ENCODE measurements around the gene RASSF4.

RASSF4 gene

DNA sequence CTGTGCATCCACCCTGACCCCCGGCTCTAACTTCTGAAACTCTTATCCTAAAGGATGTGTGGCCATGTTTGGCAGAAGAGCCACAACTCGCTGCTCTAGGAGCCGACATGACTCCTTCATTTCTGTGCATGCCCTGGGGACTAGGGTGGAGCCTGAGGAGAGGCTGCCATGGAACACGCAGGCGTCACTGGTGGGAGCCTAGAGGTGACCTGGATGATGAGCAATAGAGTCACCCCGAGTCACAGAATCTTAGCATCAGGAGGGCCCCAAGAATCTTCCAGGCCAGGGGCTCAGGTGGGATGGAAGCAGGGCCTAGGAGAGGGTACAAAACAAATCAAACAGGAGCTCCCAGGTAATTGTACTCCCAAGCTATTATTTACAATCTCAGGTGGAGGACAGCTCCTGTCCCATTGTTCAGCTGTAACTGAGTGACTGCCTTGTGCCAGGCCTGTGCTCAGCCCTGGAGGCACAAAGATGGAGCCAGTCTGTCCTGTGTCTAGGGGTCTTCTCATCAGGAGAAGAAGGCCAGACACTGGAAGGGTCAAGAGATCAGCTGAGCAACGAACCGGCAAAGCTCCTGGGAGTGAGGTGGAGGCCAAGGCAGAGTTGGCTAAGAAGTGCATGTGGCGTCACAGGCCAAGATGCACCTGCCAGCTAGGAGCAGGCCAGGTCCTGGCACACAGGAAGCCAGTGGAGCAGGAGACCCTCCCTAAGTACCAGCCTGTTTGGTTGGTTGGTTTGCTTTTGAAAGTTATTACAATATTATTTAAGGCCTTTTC lies 35.3 kb downstream of the RASSF4 start:
- TF ChIP-seq, protein P1, sequence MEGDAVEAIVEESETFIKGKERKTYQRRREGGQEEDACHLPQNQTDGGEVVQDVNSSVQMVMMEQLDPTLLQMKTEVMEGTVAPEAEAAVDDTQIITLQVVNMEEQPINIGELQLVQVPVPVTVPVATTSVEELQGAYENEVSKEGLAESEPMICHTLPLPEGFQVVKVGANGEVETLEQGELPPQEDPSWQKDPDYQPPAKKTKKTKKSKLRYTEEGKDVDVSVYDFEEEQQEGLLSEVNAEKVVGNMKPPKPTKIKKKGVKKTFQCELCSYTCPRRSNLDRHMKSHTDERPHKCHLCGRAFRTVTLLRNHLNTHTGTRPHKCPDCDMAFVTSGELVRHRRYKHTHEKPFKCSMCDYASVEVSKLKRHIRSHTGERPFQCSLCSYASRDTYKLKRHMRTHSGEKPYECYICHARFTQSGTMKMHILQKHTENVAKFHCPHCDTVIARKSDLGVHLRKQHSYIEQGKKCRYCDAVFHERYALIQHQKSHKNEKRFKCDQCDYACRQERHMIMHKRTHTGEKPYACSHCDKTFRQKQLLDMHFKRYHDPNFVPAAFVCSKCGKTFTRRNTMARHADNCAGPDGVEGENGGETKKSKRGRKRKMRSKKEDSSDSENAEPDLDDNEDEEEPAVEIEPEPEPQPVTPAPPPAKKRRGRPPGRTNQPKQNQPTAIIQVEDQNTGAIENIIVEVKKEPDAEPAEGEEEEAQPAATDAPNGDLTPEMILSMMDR (IDR thresholded peaks at IDR 0.05; ENCODE audit: low read depth, low read length, missing control alignments) = no peak
- H3K27me3 ChIP-seq (replicated peaks) = no peaks in the 10 kb centered on the region
- in situ Hi-C loops (cut with HindIII; ENCODE audit: low pct_ligation_motif_present, low sequenced_read_pairs) = no loop called here
- H3K36me3 ChIP-seq (replicated peaks) = no peaks in the 10 kb centered on the region
- no peak for DNase-seq
- H3K27ac ChIP-seq = no peak overlapping the region
- H3K4me3 ChIP-seq (ENCODE audit: low read depth, low read length) = no peak overlapping the region

DNA sequence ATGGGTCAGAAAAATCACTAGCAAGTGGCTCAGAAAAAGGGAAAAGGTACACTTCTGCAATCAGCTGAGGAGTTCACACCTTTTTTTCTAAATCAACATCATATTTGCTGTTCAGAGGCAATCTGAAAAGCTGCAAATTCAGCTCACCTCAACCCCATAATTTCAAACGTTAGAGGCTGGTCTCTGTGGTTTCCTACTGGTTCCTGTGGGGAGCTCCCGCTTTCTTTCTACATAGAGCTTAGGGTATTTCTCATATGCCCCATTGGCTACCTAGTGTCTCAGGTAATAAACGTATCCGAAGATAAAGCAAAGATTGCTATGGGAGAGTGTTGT lies 35.9 kb downstream of the RASSF4 start:
- H3K4me3 ChIP-seq (ENCODE audit: low read depth, low read length) = no peak overlapping the region
- in situ Hi-C loops (cut with HindIII; ENCODE audit: low pct_ligation_motif_present, low sequenced_read_pairs) = no loop called here
- no peak for DNase-seq
- H3K36me3 ChIP-seq (replicated peaks) = no peaks in the 10 kb centered on the region
- H3K27ac ChIP-seq = peak overlapping the region; percentile 34
- TF ChIP-seq, protein P1 (IDR thresholded peaks at IDR 0.05; ENCODE audit: low read depth, low read length, missing control alignments) = no peak
- no peaks in the 10 kb centered on the region for H3K27me3 ChIP-seq (replicated peaks)

DNA sequence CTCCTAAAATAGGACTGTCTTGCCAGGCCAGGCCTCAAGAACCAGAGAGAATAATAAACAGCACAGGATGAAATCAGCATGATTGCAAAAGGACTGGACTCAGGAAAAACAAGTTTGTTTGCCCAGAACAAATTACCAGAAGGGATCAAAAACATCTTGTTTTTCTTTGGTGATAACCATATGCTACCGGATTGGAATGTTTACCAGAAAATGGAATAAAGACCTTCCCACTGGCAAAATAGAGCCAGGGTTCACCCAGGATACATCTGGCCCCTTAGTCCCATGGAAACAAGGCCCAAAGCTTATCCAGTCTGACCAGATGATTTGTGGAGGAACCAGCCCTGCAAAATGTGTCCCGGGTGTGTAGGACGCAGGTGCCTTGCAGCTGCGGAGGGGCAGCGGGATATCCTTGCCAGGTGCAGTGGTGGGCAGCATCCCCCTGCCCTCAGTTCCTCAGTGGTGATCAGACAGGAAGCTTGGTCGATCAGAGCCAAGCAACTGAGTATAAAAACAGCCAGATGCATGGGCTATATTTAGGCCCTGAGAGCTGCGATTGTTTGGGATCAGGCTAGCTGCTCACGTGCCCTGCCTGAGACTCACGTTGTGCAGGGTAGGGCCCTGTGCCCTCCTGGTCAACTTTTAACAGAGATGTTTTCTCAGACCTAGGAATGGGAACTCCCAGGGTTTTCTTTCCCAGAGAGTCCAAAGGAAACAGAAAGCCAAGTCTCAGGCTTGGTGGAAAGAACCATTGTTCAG lies 36.5 kb downstream of the RASSF4 start:
- no peaks in the 10 kb centered on the region for H3K36me3 ChIP-seq (replicated peaks)
- TF ChIP-seq, protein P1 (IDR thresholded peaks at IDR 0.05; ENCODE audit: low read depth, low read length, missing control alignments) = no peak
- H3K27me3 ChIP-seq (replicated peaks) = no peaks in the 10 kb centered on the region
- in situ Hi-C loops (cut with HindIII; ENCODE audit: low pct_ligation_motif_present, low sequenced_read_pairs) = no loop called here
- DNase-seq = peak; percentile 32
- H3K4me3 ChIP-seq (ENCODE audit: low read depth, low read length) = no peak overlapping the region
- peak overlapping the region; percentile 34 for H3K27ac ChIP-seq

DNA sequence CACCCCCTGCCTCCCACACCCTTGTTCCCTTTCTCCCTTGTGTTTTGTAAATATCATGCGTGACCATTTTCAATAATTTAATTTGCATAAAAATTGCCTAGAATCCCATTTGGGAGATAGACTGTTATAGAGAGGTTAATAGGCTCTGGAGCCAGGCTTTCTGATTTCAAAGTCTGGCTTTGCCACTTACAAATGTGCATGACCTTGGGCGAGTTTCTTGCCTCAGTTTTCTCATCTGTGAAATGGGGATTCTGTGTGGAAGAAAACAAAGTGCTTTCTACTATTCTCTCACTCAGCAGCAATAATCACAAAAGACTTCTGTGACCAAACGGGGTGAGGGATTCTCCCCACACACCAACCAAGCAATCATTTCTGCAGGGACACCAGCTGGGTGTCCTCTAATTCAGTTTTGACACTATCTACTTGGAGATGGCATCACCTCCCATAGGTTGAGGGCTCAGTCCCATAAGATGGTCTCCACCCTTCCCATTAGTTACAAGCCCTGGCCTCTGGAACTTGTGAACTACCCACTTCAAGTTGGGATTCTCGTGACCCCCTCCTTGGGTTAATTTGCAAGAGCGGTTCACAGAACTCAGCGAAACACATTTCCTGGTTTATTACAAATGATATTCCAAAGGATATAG lies 37.6 kb downstream of the RASSF4 start:
- TF ChIP-seq, protein P1 (IDR thresholded peaks at IDR 0.05; ENCODE audit: low read depth, low read length, missing control alignments) = no peak
- no peak overlapping the region for H3K27ac ChIP-seq
- DNase-seq = no peak
- in situ Hi-C loops (cut with HindIII; ENCODE audit: low pct_ligation_motif_present, low sequenced_read_pairs) = no loop called here
- no peaks in the 10 kb centered on the region for H3K27me3 ChIP-seq (replicated peaks)
- no peak overlapping the region for H3K4me3 ChIP-seq (ENCODE audit: low read depth, low read length)
- no peaks in the 10 kb centered on the region for H3K36me3 ChIP-seq (replicated peaks)

DNA sequence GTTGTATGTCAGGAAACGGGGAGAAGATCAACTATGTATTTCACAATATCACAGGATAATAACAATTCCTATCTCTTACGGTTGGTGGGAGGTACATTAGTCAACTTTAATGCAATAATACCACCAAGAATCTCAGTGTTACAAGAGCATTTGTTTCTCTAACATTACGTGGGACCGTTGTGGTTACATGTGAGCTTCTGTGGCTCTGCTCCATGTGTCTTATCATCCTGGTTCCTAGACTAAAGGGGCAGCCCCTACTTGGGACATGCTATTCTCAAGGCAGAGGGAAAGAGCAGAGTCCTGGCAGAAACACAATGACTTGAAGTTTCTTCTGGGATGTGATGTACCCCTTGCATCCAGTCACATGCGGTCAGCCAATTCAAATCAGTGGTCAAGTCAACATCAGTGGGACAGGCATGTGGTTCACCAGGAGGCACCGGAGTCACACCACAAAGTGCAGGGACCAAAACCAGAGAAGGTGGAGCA lies 38.6 kb downstream of the RASSF4 start:
- Histone ChIP-seq H3K27ac (no peak overlapping the region), H3K4me3 (ENCODE audit: low read depth, low read length) (no peak overlapping the region), H3K36me3 (replicated peaks) (no peaks in the 10 kb centered on the region), H3K27me3 (replicated peaks) (no peaks in the 10 kb centered on the region)
- peak; percentile 33 for DNase-seq
- in situ Hi-C loops (cut with HindIII; ENCODE audit: low pct_ligation_motif_present, low sequenced_read_pairs) = no loop called here
- TF ChIP-seq, protein P1 (IDR thresholded peaks at IDR 0.05; ENCODE audit: low read depth, low read length, missing control alignments) = no peak
